Vagina (tissue), 2 donors: ENCODE results near the gene ARL8B. TPM values are rescaled to one million over a fixed set of nuclear protein-coding genes. Genes with fewer than 3 reads are reported as not detected.

ENCODE experiments used
- DNase-seq, 2 donors: peaks; one replicate each; pipeline ENCODE4 v3.0.0-alpha.2; 2017; ENCODE audit errors: extremely low spot score in 2 of 2
- H3K27ac ChIP-seq: fragments of 200-600 bp; sonication (generic); one replicate; pipeline ENCODE4 v1.5.1; 2019
- H3K27me3 ChIP-seq: fragments of 200-600 bp; sonication (generic); one replicate; pipeline ENCODE4 v1.5.1; 2019
- H3K36me3 ChIP-seq, 2 donors: fragments of 200-600 bp; sonication (generic); one replicate each; pipeline ENCODE4 v1.5.1; 2017 to 2019
- H3K4me1 ChIP-seq: fragments of 200-600 bp; sonication (generic); one replicate; pipeline ENCODE4 v1.5.1; 2019
- H3K4me3 ChIP-seq, 2 donors: fragments of 200-600 bp; sonication (generic); 1 replicate in 1 of 2; 2 replicates in 1 of 2; pipeline ENCODE4 v1.5.1; 2016 to 2019
- H3K9me3 ChIP-seq: fragments of 200-600 bp; sonication (generic); one replicate; pipeline ENCODE4 v1.5.1; 2019
- POLR2A ChIP-seq, 2 donors: fragments of 450-650 bp; IDR thresholded peaks; one replicate each; pipeline ENCODE4 v1.6.1; 2017; ENCODE audit warnings: antibody characterized with exemption in 2 of 2, mild to moderate bottlenecking in 2 of 2, moderate library complexity in 2 of 2
- POLR2AphosphoS5 ChIP-seq, 2 donors: sonication (generic); formaldehyde crosslinking; IDR thresholded peaks; one replicate each; pipeline ENCODE4 v1.9.0; 2017; ENCODE audit warnings: antibody characterized with exemption in 2 of 2, mild to moderate bottlenecking in 2 of 2, low read depth in 1 of 2; ENCODE audit not compliant: insufficient read depth in 1 of 2
- intact Hi-C: fragments of 100-400 bp; cut with DNase I; formaldehyde crosslinking; loops from one replicate; pipeline ENCODE4 v1.15.1; 2023
- total RNA-seq: library from RNA; depleted of rRNA; stranded (reverse); fragments of >200 nt; gene quantifications from one replicate; pipeline ENCODE4 v1.2.3, GENCODE V29; 2016
- TF ChIP-seq, protein P1 (sequence below), 3 experiments: fragments of 450-650 bp in 2 of 3; fragments of 200-600 bp in 1 of 3; sonication (generic) in 1 of 3; IDR thresholded peaks; one replicate each; pipeline ENCODE4 v1.5.1; 2017 to 2019; ENCODE audit warnings: antibody characterized with exemption in 3 of 3, mild to moderate bottlenecking in 2 of 3, moderate library complexity in 2 of 3

The ARL8B gene
- total RNA-seq, 1 donor from 2014 or later: 44.4 TPM

- DNase-seq: no peak
- Histone ChIP-seq H3K4me3 (peak overlapping the region; percentile 77 to 98), H3K27ac (peak overlapping the region; percentile 96), H3K27me3 (no peaks in the 10 kb centered on the region), H3K36me3 (no peaks in the 10 kb centered on the region), H3K9me3 (no peaks in the 10 kb centered on the region), H3K4me1 (peaks cover 57% of the 10 kb centered on the region)
- no peak for TF ChIP-seq POLR2AphosphoS5 (IDR thresholded peaks at IDR 0.05; ENCODE audit: insufficient read depth in 1 of 2, low read depth in 1 of 2)
- no peak for TF ChIP-seq POLR2A (IDR thresholded peaks at IDR 0.05)
- TF ChIP-seq, protein P1, sequence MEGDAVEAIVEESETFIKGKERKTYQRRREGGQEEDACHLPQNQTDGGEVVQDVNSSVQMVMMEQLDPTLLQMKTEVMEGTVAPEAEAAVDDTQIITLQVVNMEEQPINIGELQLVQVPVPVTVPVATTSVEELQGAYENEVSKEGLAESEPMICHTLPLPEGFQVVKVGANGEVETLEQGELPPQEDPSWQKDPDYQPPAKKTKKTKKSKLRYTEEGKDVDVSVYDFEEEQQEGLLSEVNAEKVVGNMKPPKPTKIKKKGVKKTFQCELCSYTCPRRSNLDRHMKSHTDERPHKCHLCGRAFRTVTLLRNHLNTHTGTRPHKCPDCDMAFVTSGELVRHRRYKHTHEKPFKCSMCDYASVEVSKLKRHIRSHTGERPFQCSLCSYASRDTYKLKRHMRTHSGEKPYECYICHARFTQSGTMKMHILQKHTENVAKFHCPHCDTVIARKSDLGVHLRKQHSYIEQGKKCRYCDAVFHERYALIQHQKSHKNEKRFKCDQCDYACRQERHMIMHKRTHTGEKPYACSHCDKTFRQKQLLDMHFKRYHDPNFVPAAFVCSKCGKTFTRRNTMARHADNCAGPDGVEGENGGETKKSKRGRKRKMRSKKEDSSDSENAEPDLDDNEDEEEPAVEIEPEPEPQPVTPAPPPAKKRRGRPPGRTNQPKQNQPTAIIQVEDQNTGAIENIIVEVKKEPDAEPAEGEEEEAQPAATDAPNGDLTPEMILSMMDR (IDR thresholded peaks at IDR 0.05): no peak
- intact Hi-C loops: loop anchor here (10.0 kb wide), 1 partner anchor 64 kb away; the partner anchor contains the start of gene ARL8B
These were observed 66.5 kb downstream of the ARL8B start for GRCh38 chr3:5188419-5189221.

GRCh38 chr3:5190147-5190791, 68.2 kb downstream of the ARL8B start:
- no peak for DNase-seq
- H3K27ac ChIP-seq: no peak overlapping the region
- intact Hi-C loops: no loop called here
- no peaks in the 10 kb centered on the region for H3K9me3 ChIP-seq
- H3K4me1 ChIP-seq: peaks cover 74% of the 10 kb centered on the region
- TF ChIP-seq POLR2AphosphoS5 (IDR thresholded peaks at IDR 0.05; ENCODE audit: insufficient read depth in 1 of 2, low read depth in 1 of 2) (no peak), POLR2A (IDR thresholded peaks at IDR 0.05) (no peak)
- TF ChIP-seq, protein P1 (IDR thresholded peaks at IDR 0.05): no peak
- H3K27me3 ChIP-seq: no peaks in the 10 kb centered on the region
- peaks cover 0 to 5% of the 10 kb centered on the region in 2 donors for H3K36me3 ChIP-seq
- H3K4me3 ChIP-seq: peak overlapping the region in 1 of 2 donors; percentile 98

- intact Hi-C loops: no loop called here
- no peaks in the 10 kb centered on the region for H3K27me3 ChIP-seq
- H3K36me3 ChIP-seq: peaks cover 0 to 5% of the 10 kb centered on the region in 2 donors
- TF ChIP-seq, protein P1 (IDR thresholded peaks at IDR 0.05): no peak
- peaks cover 81% of the 10 kb centered on the region for H3K4me1 ChIP-seq
- H3K9me3 ChIP-seq: no peaks in the 10 kb centered on the region
- H3K4me3 ChIP-seq: no peak overlapping the region
- no peak for DNase-seq
- H3K27ac ChIP-seq: no peak overlapping the region
These were observed 69.6 kb downstream of the ARL8B start for GRCh38 chr3:5191555-5192304.

GRCh38 chr3:5192571-5193365, 70.7 kb downstream of the ARL8B start:
- intact Hi-C loops: no loop called here
- Histone ChIP-seq H3K4me1 (peaks cover 90% of the 10 kb centered on the region), H3K9me3 (no peaks in the 10 kb centered on the region), H3K4me3 (no peak overlapping the region), H3K27ac (peak overlapping the region; percentile 65), H3K27me3 (no peaks in the 10 kb centered on the region), H3K36me3 (peaks cover 0 to 5% of the 10 kb centered on the region in 2 donors)
- DNase-seq: no peak
- no peak for TF ChIP-seq POLR2A (IDR thresholded peaks at IDR 0.05)

GRCh38 chr3:5194341-5194740, 72.2 kb downstream of the ARL8B start:
- TF ChIP-seq POLR2A (IDR thresholded peaks at IDR 0.05): no peak
- TF ChIP-seq POLR2AphosphoS5 (IDR thresholded peaks at IDR 0.05; ENCODE audit: insufficient read depth in 1 of 2, low read depth in 1 of 2): no peak
- TF ChIP-seq, protein P1 (IDR thresholded peaks at IDR 0.05): no peak
- H3K4me1 ChIP-seq: peaks cover 94% of the 10 kb centered on the region
- no peak overlapping the region for H3K4me3 ChIP-seq
- H3K9me3 ChIP-seq: no peaks in the 10 kb centered on the region
- H3K27ac ChIP-seq: peak overlapping the region; percentile 65
- intact Hi-C loops: no loop called here
- DNase-seq: no peak
- peaks cover 0 to 7% of the 10 kb centered on the region in 2 donors for H3K36me3 ChIP-seq
- H3K27me3 ChIP-seq: no peaks in the 10 kb centered on the region
